Activated CD4-positive, alpha-beta T cell treated with anti-CD3 and anti-CD28 coated beads for 1 hour (primary cell): Measurements from ENCODE around the gene UBA1.
"Not testable (repeated sequence)": the region's sequence is repeated elsewhere in the genome, so short reads cannot be mapped to it uniquely, and the experiment has no call there.

Experiments
- DNase-seq: peaks from one replicate; pipeline ENCODE4 v3.0.0-alpha.2; 2020

UBA1 gene

DNA sequence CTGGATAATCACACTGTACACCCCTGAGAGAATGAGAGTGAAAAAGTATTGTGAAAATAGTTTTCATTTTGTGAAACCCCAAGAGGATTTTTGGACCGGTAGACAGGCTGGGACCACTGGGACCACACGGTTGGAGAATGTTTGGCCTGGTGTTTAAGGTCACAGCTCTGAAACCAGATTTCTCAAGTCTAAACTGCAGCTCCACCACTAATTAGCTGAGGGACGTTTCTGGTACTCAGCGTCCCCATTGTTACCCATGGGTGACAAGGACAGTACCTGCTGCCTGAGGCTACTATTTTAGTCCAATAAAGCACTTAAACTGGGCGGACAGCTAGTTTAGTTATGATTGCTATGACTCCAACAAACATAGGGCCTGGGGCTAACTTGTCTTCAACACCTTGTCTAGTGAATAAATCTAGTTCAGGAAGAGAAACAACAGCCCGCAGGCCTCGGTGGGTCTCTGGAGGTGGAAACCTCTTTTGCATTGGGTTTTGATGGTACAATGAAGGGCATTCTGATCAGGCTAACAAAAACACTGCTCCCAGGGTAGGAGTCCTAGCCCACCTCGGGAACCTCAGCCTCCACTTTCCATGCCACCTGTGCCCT lies 38.7 kb downstream of the UBA1 start:
- no peak for DNase-seq

DNA sequence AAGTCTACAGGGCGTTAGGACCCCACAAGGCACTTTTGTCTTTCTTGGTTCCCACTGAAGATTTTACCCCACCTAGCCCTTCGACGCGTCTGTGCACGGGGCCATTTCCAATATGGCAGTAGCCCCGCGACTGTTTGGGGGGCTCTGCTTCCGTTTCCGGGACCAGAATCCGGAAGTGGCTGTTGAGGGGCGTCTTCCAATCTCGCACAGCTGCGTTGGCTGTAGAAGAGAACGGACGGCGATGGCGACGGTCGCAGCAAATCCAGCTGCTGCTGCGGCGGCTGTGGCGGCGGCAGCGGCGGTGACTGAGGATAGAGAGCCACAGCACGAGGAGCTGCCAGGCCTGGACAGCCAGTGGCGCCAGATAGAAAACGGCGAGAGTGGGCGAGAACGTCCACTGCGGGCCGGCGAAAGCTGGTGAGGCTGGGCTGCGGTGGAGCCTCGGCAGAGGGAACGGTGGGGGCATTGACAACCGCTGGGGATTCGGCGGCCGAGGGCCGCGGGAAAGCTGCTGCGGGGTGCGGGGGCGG lies 39.2 kb downstream of the UBA1 start, which contains the start of gene USP11:
Gene USP11 (plus strand): TSS at position 207 of the 530 bp plus-strand sequence. CDS start 35 bp downstream, at position 242.
- peak; percentile 23 for DNase-seq

- DNase-seq, result peak; percentile 90
These were observed 39.9 kb downstream of the UBA1 start for GRCh38 chrX:47233333-47234113.

GRCh38 chrX:47234583-47234982 lies 41.0 kb downstream of the UBA1 start:
- no peak for DNase-seq

DNA sequence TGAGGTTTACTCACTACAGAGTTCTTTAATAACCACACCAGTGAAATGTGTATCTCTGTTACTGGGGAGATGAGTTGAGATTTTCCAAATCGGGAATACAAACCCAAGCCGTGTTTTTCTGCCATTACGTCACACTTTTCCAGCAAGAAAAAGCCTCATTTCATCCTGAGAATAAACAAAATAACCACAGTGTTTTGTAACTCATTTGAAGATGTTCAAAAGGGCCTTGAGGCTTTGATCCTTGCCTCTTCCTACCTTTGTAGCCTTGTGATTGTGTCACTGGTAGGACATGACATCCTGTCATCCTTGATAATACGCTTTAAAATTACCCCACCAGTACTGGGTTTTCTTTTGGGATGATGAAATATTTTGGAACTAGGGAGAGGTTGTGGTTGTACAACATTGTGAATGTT lies 42.1 kb downstream of the UBA1 start:
- DNase-seq, result no peak

DNA sequence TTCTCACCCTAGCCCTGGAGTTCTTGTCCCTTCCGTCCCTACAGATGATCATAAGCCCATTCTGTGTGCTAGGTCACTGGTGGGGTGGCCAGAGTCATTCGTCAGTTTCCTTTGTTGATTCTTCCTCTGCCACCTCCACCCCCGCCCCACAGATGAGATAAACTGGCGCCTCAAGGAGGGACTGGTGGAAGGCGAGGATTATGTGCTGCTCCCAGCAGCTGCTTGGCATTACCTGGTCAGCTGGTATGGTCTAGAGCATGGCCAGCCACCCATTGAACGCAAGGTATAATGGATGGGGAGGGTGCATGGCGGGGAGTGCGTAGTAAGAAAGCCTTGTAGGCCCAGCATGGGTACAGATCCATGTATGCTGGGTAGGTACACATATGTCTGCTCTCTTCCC lies 45.6 kb downstream of the UBA1 start:
- DNase-seq, result no peak

DNA sequence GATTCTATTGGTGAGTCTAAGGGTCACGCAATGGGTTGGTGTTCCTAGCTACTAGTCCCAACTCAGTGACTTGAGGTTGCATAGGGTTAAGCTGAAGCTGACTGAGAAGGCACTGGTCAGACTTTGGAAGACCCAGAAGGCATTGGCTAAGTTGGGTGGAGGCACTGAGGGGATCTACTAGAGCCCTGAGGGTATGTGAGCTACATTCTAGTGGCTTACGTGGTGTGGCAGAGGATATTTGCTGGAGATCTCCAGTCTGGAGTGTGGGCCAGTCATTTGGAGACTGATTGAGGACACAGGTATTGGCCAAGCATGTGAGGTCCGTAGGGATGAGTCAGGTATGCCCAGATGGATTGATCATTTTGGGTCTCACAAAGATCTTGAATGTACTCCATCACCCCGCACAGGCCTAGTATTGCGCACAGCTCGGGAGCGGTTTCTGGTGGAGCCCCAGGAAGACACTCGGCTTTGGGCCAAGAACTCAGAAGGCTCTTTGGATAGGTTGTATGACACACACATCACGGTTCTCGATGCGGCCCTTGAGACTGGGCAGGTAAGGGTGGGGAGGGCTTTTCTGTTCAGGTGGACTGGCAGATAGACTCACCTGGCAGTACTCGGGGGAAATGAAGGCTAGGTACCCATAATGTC lies 46.4 kb downstream of the UBA1 start:
- no peak for DNase-seq

DNA sequence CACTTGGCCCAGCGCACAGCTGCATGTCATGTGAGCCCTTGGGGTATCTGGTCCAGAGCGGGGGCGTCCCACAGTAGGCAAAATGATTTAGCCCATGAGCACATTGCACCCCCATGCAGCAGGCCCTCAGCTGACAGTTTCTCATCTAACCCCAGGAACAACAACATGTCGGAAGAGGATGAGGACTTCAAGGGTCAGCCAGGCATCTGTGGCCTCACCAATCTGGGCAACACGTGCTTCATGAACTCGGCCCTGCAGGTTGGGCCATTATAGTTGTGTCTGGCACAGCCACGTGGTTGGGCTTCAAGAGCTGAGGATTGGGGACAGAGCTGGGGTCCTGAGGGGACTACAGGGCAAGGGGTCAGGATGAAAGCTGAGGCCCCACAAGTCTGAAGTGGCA lies 47.0 kb downstream of the UBA1 start:
- no peak for DNase-seq

- DNase-seq, result no peak
These were observed 47.8 kb downstream of the UBA1 start for GRCh38 chrX:47241201-47242011.

DNA sequence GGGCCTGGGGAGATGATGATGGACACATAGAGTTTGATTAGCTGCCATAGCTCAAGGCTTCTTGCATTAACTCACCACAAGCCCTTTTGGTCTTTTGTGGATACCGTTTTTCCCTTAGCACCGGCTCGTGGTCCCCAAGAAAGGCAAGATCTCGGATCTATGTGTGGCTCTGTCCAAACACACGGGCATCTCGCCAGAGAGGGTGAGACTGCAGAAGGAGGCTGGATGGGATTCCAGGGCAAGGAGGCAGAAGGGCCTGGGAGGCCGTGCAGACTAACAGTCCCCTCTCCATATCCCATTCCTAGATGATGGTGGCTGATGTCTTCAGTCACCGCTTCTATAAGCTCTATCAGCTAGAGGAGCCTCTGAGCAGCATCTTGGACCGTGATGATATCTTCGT lies 48.7 kb downstream of the UBA1 start:
- DNase-seq, result no peak

DNA sequence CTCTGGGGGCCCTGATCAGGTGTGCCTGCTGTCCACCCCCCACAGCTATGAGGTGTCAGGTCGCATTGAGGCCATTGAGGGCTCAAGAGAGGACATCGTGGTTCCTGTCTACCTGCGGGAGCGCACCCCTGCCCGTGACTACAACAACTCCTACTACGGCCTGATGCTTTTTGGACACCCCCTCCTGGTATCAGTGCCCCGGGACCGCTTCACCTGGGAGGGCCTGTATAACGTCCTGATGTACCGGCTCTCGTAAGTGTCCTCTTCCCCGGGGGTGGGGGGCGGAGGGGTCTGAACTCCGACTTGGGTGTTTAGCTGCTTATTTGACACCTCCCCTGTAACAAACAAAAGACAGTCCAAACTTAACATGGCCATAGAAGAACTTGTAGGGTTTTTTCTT lies 49.7 kb downstream of the UBA1 start:
- DNase-seq, result no peak

GRCh38 chrX:47244676-47245075 lies 51.0 kb downstream of the UBA1 start:
- no peak for DNase-seq

DNA sequence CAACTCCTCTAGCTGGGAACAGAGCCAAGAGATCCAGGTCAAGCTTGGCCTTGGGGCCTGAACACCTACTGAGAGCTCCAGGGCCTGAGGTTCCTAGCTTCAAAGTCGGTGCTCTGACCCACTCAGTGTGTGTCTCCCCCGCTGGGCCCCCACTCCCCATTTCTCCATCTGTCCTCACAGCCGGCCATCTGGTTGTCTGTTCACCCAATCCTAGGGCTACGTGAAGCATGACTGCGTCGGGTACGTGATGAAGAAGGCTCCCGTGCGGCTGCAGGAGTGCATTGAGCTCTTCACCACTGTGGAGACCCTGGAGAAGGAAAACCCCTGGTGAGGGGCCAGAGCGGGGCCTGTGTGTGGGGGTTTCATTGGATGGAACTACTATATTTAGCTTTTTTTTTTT lies 51.5 kb downstream of the UBA1 start:
- no peak for DNase-seq

DNA sequence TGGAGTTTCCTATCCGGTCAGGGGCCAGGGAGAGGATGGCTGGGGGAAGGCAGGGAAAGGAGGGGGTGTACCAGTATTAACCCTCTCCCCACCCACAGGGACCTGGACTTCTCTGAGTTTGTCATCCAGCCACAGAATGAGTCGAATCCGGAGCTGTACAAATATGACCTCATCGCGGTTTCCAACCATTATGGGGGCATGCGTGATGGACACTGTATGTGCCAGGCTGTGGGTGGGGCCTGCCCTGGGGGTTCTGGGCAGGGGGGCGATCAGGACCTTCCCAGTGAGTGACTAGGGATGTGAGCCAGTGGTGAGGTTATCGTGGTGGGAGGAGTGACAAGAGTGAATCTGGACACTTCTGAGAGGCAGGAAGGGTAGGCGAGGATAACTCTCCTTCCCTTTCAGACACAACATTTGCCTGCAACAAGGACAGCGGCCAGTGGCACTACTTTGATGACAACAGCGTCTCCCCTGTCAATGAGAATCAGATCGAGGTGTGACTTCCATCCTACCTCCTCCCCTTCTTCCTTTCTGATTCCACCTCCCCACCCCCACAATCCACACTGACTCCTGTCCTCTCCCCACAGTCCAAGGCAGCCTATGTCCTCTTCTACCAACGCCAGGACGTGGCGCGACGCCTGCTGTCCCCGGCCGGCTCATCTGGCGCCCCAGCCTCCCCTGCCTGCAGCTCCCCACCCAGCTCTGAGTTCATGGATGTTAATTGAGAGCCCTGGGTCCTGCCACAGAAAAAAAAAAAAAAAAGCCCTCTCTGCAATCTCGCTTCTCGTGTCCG lies 53.8 kb downstream of the UBA1 start:
- no peak for DNase-seq

DNA sequence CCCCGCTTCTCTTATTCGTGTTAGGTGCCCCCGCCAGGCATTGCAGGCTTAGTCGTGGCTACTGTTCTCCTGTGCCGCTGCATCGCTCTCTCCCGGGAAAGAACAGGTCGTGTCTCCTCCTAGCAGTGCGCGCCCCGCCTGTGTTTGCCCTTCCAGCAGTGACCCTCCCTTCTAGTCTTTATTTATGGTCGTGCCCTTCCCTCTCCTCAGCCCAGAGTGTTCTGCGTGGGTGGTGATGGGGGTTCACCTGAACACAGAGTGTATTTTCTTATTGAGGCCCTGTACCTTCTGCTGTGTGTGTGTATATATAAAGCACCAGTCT lies 54.3 kb downstream of the UBA1 start:
- no peak for DNase-seq

- no peak for DNase-seq
These were observed 54.9 kb downstream of the UBA1 start for GRCh38 chrX:47248576-47248975.

DNA sequence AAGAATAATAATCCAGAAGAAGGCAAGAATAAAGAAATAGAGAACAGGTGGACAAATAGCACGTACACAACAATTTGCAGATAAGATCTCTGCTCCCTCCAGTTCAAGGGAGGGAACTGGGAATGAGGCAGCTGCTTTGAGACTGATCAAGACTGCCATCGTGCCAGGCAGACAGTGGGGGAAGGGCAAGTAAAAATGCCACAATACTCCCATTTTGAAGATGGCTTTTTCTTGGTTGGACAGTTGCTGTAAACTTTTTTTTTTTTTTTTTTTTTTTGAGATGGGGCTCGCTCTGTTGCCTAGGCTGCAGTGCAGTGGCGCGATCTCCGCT lies 56.4 kb downstream of the UBA1 start:
- DNase-seq, result no peak

- DNase-seq, result not testable (repeated sequence)
These were observed 64.0 kb downstream of the UBA1 start for GRCh38 chrX:47257620-47258019.
